BLaER1 (cell line): ENCODE data around the gene S100P.

ENCODE experiments used
- H3K27ac ChIP-seq: shearing (Covaris generic); formaldehyde crosslinking; 2 replicates; pipeline ENCODE4 v1.8.1; 2022
- H3K27me3 ChIP-seq: shearing (Covaris generic); formaldehyde crosslinking; 2 replicates; pipeline ENCODE4 v1.8.1; 2022
- H3K36me3 ChIP-seq: shearing (Covaris generic); formaldehyde crosslinking; 2 replicates; pipeline ENCODE4 v1.8.1; 2022
- H3K4me1 ChIP-seq: shearing (Covaris generic); formaldehyde crosslinking; 2 replicates; pipeline ENCODE4 v1.8.1; 2022
- H3K4me2 ChIP-seq: shearing (Covaris generic); formaldehyde crosslinking; 2 replicates; pipeline ENCODE4 v1.8.1; 2022
- H3K4me3 ChIP-seq: shearing (Covaris generic); formaldehyde crosslinking; 2 replicates; pipeline ENCODE4 v1.8.1; 2022
- H3K9ac ChIP-seq: shearing (Covaris generic); formaldehyde crosslinking; 2 replicates; pipeline ENCODE4 v1.8.1; 2022
- H3K9me3 ChIP-seq: shearing (Covaris generic); formaldehyde crosslinking; 2 replicates; pipeline ENCODE4 v1.8.1; 2022
- H4K20me1 ChIP-seq: shearing (Covaris generic); formaldehyde crosslinking; 2 replicates; pipeline ENCODE4 v1.8.1; 2022
- Cebpa-rat ChIP-seq: shearing (Covaris generic); IDR thresholded peaks from 2 replicates; pipeline ENCODE4 v1.8.1; 2022

Gene S100P

GRCh38 chr4:6727943-6728250 lies 34.2 kb downstream of the S100P start:
- Histone ChIP-seq H3K4me2 (peak overlapping the region; percentile 70), H3K4me1 (peaks cover 49% of the 10 kb centered on the region), H3K27ac (no peak overlapping the region), H3K4me3 (no peak overlapping the region), H3K9me3 (no peaks in the 10 kb centered on the region), H4K20me1 (no peaks in the 10 kb centered on the region), H3K36me3 (no peaks in the 10 kb centered on the region), H3K27me3 (no peaks in the 10 kb centered on the region), H3K9ac (no peak overlapping the region)
- TF ChIP-seq Cebpa-rat: no peak

GRCh38 chr4:6728320-6729029 lies 34.8 kb downstream of the S100P start:
- H3K27me3 ChIP-seq: no peaks in the 10 kb centered on the region
- H3K4me3 ChIP-seq: no peak overlapping the region
- no peak overlapping the region; the same call in 1 of the 2 replicates for H3K27ac ChIP-seq
- H3K4me2 ChIP-seq: peak overlapping the region; percentile 70
- peaks cover 50% of the 10 kb centered on the region for H3K4me1 ChIP-seq
- TF ChIP-seq Cebpa-rat: no peak
- H3K36me3 ChIP-seq: no peaks in the 10 kb centered on the region
- H3K9ac ChIP-seq: no peak overlapping the region
- H3K9me3 ChIP-seq: no peaks in the 10 kb centered on the region
- no peaks in the 10 kb centered on the region for H4K20me1 ChIP-seq

- Histone ChIP-seq H3K4me3 (no peak overlapping the region), H3K27ac (no peak overlapping the region), H3K4me1 (peaks cover 43% of the 10 kb centered on the region), H3K9ac (no peak overlapping the region), H3K4me2 (no peak overlapping the region), H3K9me3 (no peaks in the 10 kb centered on the region), H3K36me3 (no peaks in the 10 kb centered on the region), H4K20me1 (no peaks in the 10 kb centered on the region), H3K27me3 (no peaks in the 10 kb centered on the region)
- TF ChIP-seq Cebpa-rat: no peak
Measured at GRCh38 chr4:6730603-6731317, 37.1 kb downstream of the S100P start.

- H3K9me3 ChIP-seq: no peaks in the 10 kb centered on the region
- no peak overlapping the region for H3K27ac ChIP-seq
- no peak overlapping the region for H3K4me2 ChIP-seq
- H3K27me3 ChIP-seq: no peaks in the 10 kb centered on the region
- peaks cover 42% of the 10 kb centered on the region for H3K4me1 ChIP-seq
- TF ChIP-seq Cebpa-rat: no peak
- H4K20me1 ChIP-seq: no peaks in the 10 kb centered on the region
- no peak overlapping the region for H3K9ac ChIP-seq
- no peaks in the 10 kb centered on the region for H3K36me3 ChIP-seq
- no peak overlapping the region for H3K4me3 ChIP-seq
Measured at GRCh38 chr4:6731318-6731675, 37.6 kb downstream of the S100P start.

DNA sequence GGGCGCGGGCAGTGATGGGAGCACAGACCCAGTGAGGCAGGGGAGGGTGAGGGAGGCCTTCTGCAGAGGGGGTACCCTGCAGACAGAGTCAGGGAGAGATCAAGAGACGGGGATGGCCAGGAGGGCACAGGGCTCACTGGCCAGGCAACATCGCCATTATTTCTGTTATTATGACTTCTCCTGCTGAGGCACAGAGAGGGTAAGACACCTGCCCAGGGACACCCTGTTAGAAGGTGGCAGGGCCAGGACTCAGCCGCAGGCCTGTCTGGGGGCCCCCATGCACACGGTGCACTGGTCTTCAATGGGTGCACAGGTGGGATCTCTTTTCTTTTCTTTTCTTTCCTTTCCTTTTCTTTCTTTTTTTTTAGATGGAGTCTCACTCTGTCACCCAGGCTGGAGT lies 38.1 kb downstream of the S100P start:
- Histone ChIP-seq H3K36me3 (no peaks in the 10 kb centered on the region), H4K20me1 (no peaks in the 10 kb centered on the region), H3K4me2 (no peak overlapping the region), H3K9me3 (no peaks in the 10 kb centered on the region), H3K4me3 (no peak overlapping the region), H3K27me3 (no peaks in the 10 kb centered on the region), H3K9ac (no peak overlapping the region), H3K4me1 (peaks cover 37% of the 10 kb centered on the region), H3K27ac (no peak overlapping the region)
- TF ChIP-seq Cebpa-rat: no peak

DNA sequence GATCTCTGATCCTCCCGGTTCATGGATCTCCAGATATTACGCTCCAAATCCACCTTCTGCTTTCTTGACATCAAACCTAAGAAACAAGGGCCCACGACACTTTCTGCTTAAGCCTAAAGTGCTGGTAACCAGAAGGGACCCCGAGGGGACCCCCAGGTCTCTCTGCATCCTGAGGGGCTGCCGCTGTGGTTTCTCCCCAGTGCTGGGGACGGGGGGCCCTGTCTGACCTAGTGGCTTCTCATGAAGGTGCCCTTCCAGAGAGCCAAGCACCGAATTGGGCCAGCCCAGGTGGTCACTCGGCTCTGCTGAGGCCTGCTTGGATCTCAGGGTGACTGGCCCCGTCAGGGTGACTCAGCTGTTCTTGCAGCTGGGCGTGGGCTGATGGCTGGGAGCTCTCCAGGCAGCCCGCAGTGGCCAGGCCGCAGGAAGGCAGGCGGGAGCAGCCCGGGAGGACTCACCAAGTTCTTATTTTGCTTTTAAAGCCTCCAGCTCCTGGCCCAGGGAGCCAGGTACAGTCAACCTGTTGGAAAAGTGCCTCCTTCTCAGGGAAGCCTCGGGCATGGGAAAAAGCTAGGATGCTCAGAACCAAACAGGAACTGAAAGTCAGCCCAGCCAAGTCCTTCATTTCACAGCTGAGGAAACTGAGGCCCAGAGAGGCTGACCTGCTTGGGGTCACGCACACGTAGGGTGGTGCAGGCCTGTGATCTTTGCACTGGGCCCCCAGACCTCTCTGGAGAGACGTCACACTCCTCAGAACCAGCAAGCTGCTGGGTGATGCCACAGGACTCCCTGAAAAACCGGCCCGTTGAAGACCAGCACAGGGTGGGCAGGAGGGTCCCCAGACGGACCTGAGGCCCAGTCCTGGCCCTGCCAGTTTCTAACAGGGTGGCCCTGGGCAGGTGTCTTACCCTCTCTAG lies 39.0 kb downstream of the S100P start:
- TF ChIP-seq Cebpa-rat: no peak
- H3K4me3 ChIP-seq: no peak overlapping the region

GRCh38 chr4:6733358-6734164 lies 39.9 kb downstream of the S100P start:
- H3K4me3 ChIP-seq: no peak overlapping the region
- no peaks in the 10 kb centered on the region for H4K20me1 ChIP-seq
- no peaks in the 10 kb centered on the region for H3K36me3 ChIP-seq
- TF ChIP-seq Cebpa-rat: no peak
- H3K9me3 ChIP-seq: no peaks in the 10 kb centered on the region
- H3K9ac ChIP-seq: no peak overlapping the region
- H3K4me1 ChIP-seq: peaks cover 22% of the 10 kb centered on the region
- H3K27ac ChIP-seq: no peak overlapping the region
- H3K4me2 ChIP-seq: no peak overlapping the region
- no peaks in the 10 kb centered on the region for H3K27me3 ChIP-seq

More for the DNA sequence above, 39.0 kb downstream of the S100P start:
- H3K27me3 ChIP-seq: no peaks in the 10 kb centered on the region
- H3K27ac ChIP-seq: peak overlapping the region; percentile 1; the same call in 1 of the 2 replicates
- H3K4me1 ChIP-seq: peaks cover 31% of the 10 kb centered on the region
- no peaks in the 10 kb centered on the region for H3K9me3 ChIP-seq
- H3K4me2 ChIP-seq: no peak overlapping the region
- no peaks in the 10 kb centered on the region for H3K36me3 ChIP-seq
- H3K9ac ChIP-seq: no peak overlapping the region
- no peaks in the 10 kb centered on the region for H4K20me1 ChIP-seq

DNA sequence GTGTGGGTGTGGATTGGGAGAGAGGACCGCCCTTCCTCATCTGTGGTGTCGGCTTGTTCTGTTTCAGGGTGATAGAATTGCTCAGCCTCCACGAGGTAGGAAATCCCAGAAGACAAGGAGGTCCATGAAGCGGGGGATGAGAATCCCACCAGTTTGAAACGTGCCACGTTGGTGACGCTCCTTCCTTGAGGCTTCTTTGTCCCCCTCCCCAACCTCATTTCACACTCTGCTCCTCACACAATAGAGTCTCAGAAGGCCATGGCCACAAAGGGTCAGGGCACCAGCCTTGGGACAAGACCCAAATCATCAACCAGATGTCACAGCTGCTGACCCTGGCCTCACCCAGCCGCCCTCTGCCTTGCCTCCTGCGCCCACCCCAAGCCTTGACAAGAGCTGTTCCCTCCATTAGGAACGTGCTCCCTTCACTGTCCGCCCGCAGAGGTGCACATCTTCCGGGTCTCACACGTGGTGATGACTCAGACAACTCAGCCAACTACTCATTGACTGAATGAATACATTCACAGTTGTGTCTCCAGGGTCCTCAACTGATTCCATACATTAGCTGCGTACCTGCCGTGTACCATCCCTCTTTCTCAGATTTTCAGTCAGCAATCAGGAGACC lies 40.6 kb downstream of the S100P start:
- Histone ChIP-seq H3K27ac (no peak overlapping the region), H3K4me2 (no peak overlapping the region), H3K9me3 (no peaks in the 10 kb centered on the region), H3K4me1 (peaks cover 15% of the 10 kb centered on the region), H3K4me3 (no peak overlapping the region), H3K27me3 (no peaks in the 10 kb centered on the region), H3K36me3 (no peaks in the 10 kb centered on the region), H3K9ac (no peak overlapping the region), H4K20me1 (no peaks in the 10 kb centered on the region)
- no peak for TF ChIP-seq Cebpa-rat

- H3K36me3 ChIP-seq: no peaks in the 10 kb centered on the region
- H3K9ac ChIP-seq: no peak overlapping the region
- no peaks in the 10 kb centered on the region for H4K20me1 ChIP-seq
- no peak overlapping the region for H3K4me3 ChIP-seq
- no peak overlapping the region for H3K4me2 ChIP-seq
- TF ChIP-seq Cebpa-rat: no peak
- no peak overlapping the region for H3K27ac ChIP-seq
- no peaks in the 10 kb centered on the region for H3K27me3 ChIP-seq
- H3K9me3 ChIP-seq: peaks cover 18% of the 10 kb centered on the region
- H3K4me1 ChIP-seq: peaks cover 14% of the 10 kb centered on the region
Measured at GRCh38 chr4:6739920-6740319, 46.2 kb downstream of the S100P start.
